CD4-positive, alpha-beta T cell treated with Interleukin-15 for 1 hour (primary cell): ENCODE results near the gene ASPG.
A peak's percentile ranks its signal among the peaks of the same experiment; 100 is the strongest.

ENCODE experiments used
- DNase-seq: peaks from one replicate; pipeline ENCODE4 v3.0.0-alpha.2; 2020

Gene ASPG

GRCh38 chr14:104076743-104077142, 8.8 kb upstream of the ASPG start:
- DNase-seq = no peak

- peak; percentile 85 for DNase-seq
Observed at GRCh38 chr14:104078031-104078455, 7.5 kb upstream of the ASPG start.

- no peak for DNase-seq
Observed at GRCh38 chr14:104080376-104081260, 4.9 kb upstream of the ASPG start.

- no peak for DNase-seq
Observed at GRCh38 chr14:104081261-104081835, 4.2 kb upstream of the ASPG start.

- no peak for DNase-seq
Observed at GRCh38 chr14:104081951-104082464, 3.5 kb upstream of the ASPG start.

GRCh38 chr14:104082807-104083206, 2.7 kb upstream of the ASPG start:
- DNase-seq = no peak

- no peak for DNase-seq
Observed at GRCh38 chr14:104084251-104085002, 1.1 kb upstream of the ASPG start.

- DNase-seq = no peak
Observed at GRCh38 chr14:104085889-104086201, 345 bp downstream of the ASPG start.

- no peak for DNase-seq
Observed at GRCh38 chr14:104086210-104086660, 735 bp downstream of the ASPG start.

- no peak for DNase-seq
Observed at GRCh38 chr14:104086661-104087461, 1.4 kb downstream of the ASPG start.

GRCh38 chr14:104087505-104087904, 2.0 kb downstream of the ASPG start:
- no peak for DNase-seq

GRCh38 chr14:104087981-104088850, 2.7 kb downstream of the ASPG start:
- DNase-seq = no peak

GRCh38 chr14:104090071-104090748, 4.7 kb downstream of the ASPG start:
- DNase-seq = no peak

- no peak for DNase-seq
Observed at GRCh38 chr14:104091061-104091926, 5.8 kb downstream of the ASPG start.

GRCh38 chr14:104091927-104092771, 6.6 kb downstream of the ASPG start:
- DNase-seq = no peak

- no peak for DNase-seq
Observed at GRCh38 chr14:104092931-104093365, 7.4 kb downstream of the ASPG start.

GRCh38 chr14:104093366-104094055, 8.0 kb downstream of the ASPG start:
- DNase-seq = no peak

- DNase-seq = no peak
Observed at GRCh38 chr14:104094056-104094708, 8.7 kb downstream of the ASPG start.
